OCI-LY7 (cell line): ENCODE measurements around the gene DRP2. TPM values are rescaled to one million over a fixed set of nuclear protein-coding genes. Genes with fewer than 3 reads are reported as not detected.
"Not testable (repeated sequence)": the region's sequence is repeated elsewhere in the genome, so short reads cannot be mapped to it uniquely, and the experiment has no call there.

ENCODE experiments used
- BruUV-seq: library from RNA; stranded (reverse); fragments of 400-500 nt; replicated peaks from 2 replicates; lab custom pipeline; 2021; lab: Mats Ljungman, UMichigan
- CTCF ChIA-PET: fragments of 300-600 bp; sonication (Branson Sonifier 250); formaldehyde crosslinking; loops from one replicate; lab custom pipeline; 2022; ENCODE audit warnings: antibody characterized with exemption; ENCODE audit not compliant: unreplicated experiment; lab: Charles Lee
- POLR2A ChIA-PET: fragments of 300-600 bp; sonication (Branson Sonifier 250); formaldehyde crosslinking; loops from one replicate; lab custom pipeline; 2022; ENCODE audit warnings: antibody characterized with exemption; lab: Charles Lee
- DNase-seq: peaks from one replicate; pipeline ENCODE4 v3.0.0-alpha.2; 2015; ENCODE audit warnings: low spot score
- H2AFZ ChIP-seq: fragments of 200-600 bp; sonication (generic), shearing (Covaris generic); 2 replicates; pipeline ENCODE4 v1.6.1; 2014; ENCODE audit warnings: mild to moderate bottlenecking, antibody characterized with exemption, low read length, moderate library complexity
- H3K27ac ChIP-seq: fragments of 200-600 bp; sonication (generic); 2 replicates; pipeline ENCODE4 v1.5.1; 2014; ENCODE audit warnings: mixed run types, low read depth, mild to moderate bottlenecking, moderate library complexity, low read length, inconsistent platforms; ENCODE audit not compliant: poor library complexity, severe bottlenecking
- H3K36me3 ChIP-seq: fragments of 200-600 bp; sonication (generic); 2 replicates; pipeline ENCODE4 v1.6.1; 2014; ENCODE audit warnings: mild to moderate bottlenecking, antibody characterized with exemption, low read length, moderate library complexity, mixed read lengths; ENCODE audit not compliant: insufficient read depth
- H3K4me1 ChIP-seq: fragments of 200-600 bp; sonication (generic); 2 replicates; pipeline ENCODE4 v1.5.1; 2014; ENCODE audit warnings: mild to moderate bottlenecking, low read length; ENCODE audit not compliant: insufficient read depth, poor library complexity, severe bottlenecking
- H3K4me2 ChIP-seq: fragments of 200-600 bp; sonication (generic); 2 replicates; pipeline ENCODE4 v1.6.1; 2014; ENCODE audit warnings: mild to moderate bottlenecking, low read length
- H3K4me3 ChIP-seq: fragments of 200-600 bp; sonication (generic); 2 replicates; pipeline ENCODE4 v1.5.1; 2014; ENCODE audit warnings: mild to moderate bottlenecking, low read depth, low read length; ENCODE audit not compliant: poor library complexity, severe bottlenecking
- H3K79me2 ChIP-seq: fragments of 200-600 bp; sonication (generic); 2 replicates; pipeline ENCODE4 v1.6.1; 2016; ENCODE audit warnings: low read depth, mild to moderate bottlenecking, low read length, moderate library complexity, mixed read lengths; ENCODE audit not compliant: insufficient read depth
- H3K9me2 ChIP-seq: fragments of 200-600 bp; sonication (generic); 2 replicates; pipeline ENCODE4 v1.6.1; 2016; ENCODE audit warnings: mild to moderate bottlenecking, low read length, mixed read lengths; ENCODE audit not compliant: insufficient read depth
- H3K9me3 ChIP-seq: fragments of 200-600 bp; sonication (generic); 2 replicates; pipeline ENCODE4 v1.6.1; 2014; ENCODE audit warnings: mild to moderate bottlenecking, mixed run types, low read length, mixed read lengths
- H4K20me1 ChIP-seq: fragments of 200-600 bp; sonication (generic); 2 replicates; pipeline ENCODE4 v1.6.1; 2014; ENCODE audit warnings: mild to moderate bottlenecking, antibody characterized with exemption, low read length, moderate library complexity, mixed read lengths; ENCODE audit not compliant: insufficient read depth
- EZH2phosphoT487 ChIP-seq: fragments of 200-600 bp; sonication (generic); IDR thresholded peaks from 2 replicates; pipeline ENCODE4 v1.6.1; 2018; ENCODE audit warnings: low read depth, borderline replicate concordance, mild to moderate bottlenecking, mixed run types, antibody characterized with exemption, low read length, moderate library complexity, mixed read lengths
- intact Hi-C: fragments of 100-400 bp; cut with micrococcal nuclease; formaldehyde crosslinking; loops from one replicate; pipeline ENCODE4 v1.10.0; 2022; ENCODE audit not compliant: unreplicated experiment
- total RNA-seq, 2 experiments: library from RNA; depleted of rRNA in 1 of 2; stranded (reverse); fragments of >200 nt in 1 of 2; shearing (Covaris generic) in 1 of 2; gene quantifications; 2 replicates each; pipeline ENCODE4 v1.2.3, GENCODE V29; 2014 to 2022
- TF ChIP-seq, protein P1 (sequence below): fragments of 200-600 bp; sonication (generic); conservative IDR thresholded peaks from 2 replicates; pipeline ENCODE4 v1.5.1; 2014; ENCODE audit warnings: mild to moderate bottlenecking, antibody characterized with exemption, low read length, moderate library complexity, mixed read lengths

Gene DRP2
- total RNA-seq, 2 experiments from 2014 or later, result 0.82 to 0.93 TPM

DNA sequence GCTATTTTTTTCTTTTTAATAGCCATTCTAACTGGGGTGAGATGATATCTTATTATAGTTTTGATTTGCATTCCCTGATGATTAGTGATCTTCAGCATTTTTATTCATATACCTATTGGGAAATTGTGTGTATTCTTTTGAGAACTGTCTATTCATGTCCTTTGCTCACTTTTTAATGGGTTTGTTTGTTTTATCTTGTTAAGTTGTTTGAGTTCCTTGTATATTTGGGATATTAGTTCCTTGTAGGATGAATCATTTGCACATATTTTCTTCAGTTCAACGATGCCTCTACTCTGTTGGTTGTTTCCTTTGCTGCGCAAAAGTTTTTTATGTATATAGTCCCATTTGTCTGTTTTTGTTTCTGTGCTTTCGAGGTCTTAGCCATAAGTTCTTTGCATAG, 43.1 kb upstream of the DRP2 start:
- TF ChIP-seq, protein P1, sequence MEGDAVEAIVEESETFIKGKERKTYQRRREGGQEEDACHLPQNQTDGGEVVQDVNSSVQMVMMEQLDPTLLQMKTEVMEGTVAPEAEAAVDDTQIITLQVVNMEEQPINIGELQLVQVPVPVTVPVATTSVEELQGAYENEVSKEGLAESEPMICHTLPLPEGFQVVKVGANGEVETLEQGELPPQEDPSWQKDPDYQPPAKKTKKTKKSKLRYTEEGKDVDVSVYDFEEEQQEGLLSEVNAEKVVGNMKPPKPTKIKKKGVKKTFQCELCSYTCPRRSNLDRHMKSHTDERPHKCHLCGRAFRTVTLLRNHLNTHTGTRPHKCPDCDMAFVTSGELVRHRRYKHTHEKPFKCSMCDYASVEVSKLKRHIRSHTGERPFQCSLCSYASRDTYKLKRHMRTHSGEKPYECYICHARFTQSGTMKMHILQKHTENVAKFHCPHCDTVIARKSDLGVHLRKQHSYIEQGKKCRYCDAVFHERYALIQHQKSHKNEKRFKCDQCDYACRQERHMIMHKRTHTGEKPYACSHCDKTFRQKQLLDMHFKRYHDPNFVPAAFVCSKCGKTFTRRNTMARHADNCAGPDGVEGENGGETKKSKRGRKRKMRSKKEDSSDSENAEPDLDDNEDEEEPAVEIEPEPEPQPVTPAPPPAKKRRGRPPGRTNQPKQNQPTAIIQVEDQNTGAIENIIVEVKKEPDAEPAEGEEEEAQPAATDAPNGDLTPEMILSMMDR, result no peak
- no peak for TF ChIP-seq EZH2phosphoT487
- CTCF ChIA-PET, result no interaction called here

DNA sequence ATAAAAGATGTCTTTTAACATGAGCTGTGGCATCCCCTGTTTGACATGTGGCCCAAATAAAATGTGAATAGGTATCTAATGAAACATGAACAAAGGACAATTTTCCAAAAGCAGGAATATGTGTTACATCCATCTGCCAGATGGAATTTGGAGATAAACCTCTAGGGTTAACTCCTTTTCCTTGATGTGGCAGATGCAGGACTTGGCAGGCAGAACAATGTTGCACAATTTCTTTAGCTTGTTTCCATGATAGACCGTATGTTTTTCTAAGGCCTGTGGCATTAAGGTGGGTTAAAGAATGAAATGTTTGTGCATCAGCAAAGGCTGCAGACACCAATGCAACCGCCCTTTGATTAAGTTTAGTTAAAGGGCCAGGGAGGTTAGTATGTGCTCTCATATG, 34.7 kb upstream of the DRP2 start:
- POLR2A ChIA-PET, result interaction anchor here (0.7 kb wide), 1 partner anchor 354 kb away, joined by 3 read pairs; no protein-coding TSS in a partner anchor
- CTCF ChIA-PET, result not testable (repeated sequence)

More for the DNA sequence above, 43.1 kb upstream of the DRP2 start:
- H3K4me3 ChIP-seq, result no peak overlapping the region
- no peaks in the 10 kb centered on the region for H3K4me1 ChIP-seq
- BruUV-seq, result no TSS peak
- H3K4me2 ChIP-seq, result no peak overlapping the region
- H2AFZ ChIP-seq, result no peak overlapping the region
- POLR2A ChIA-PET, result no interaction called here
- intact Hi-C loops, result no loop called here
- no peaks in the 10 kb centered on the region for H3K79me2 ChIP-seq
- H3K36me3 ChIP-seq, result no peaks in the 10 kb centered on the region
- no peaks in the 10 kb centered on the region for H4K20me1 ChIP-seq
- DNase-seq, result no peak
- no peaks in the 10 kb centered on the region for H3K9me3 ChIP-seq
- no peaks in the 10 kb centered on the region for H3K9me2 ChIP-seq
- no peak overlapping the region for H3K27ac ChIP-seq

DNA sequence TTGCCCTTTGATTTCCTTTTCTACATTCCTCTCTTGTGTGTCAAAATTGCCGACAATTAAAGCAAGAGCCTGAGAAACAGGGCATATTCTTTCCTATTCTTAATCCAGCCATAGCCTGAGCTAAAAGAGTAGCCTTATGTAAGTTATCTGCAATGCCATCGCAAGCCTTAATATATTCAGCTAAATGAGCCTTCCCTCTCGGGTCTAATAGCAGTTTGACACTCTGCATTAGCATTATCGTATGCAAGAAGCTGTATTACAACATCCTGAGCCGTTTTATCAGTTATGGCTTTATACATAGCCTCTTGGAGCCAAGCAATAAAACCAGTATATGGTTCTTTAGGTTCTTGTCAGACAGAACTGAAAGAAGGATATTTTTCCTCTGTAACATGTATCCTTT, 31.6 kb upstream of the DRP2 start:
- POLR2A ChIA-PET, result interaction anchor here (0.7 kb wide), 1 partner anchor 293 kb away, joined by 3 read pairs; no protein-coding TSS in a partner anchor
- CTCF ChIA-PET, H3K9me3 ChIP-seq, H4K20me1 ChIP-seq, H3K36me3 ChIP-seq, H3K79me2 ChIP-seq, H3K9me2 ChIP-seq, H3K4me2 ChIP-seq, intact Hi-C loops, H3K4me1 ChIP-seq, DNase-seq, BruUV-seq, H2AFZ ChIP-seq, H3K27ac ChIP-seq, H3K4me3 ChIP-seq: not testable (repeated sequence)

More for the DNA sequence above, 34.7 kb upstream of the DRP2 start:
- H3K9me3 ChIP-seq, intact Hi-C loops, H3K4me3 ChIP-seq, H3K4me2 ChIP-seq, H4K20me1 ChIP-seq, H3K27ac ChIP-seq, H2AFZ ChIP-seq, H3K4me1 ChIP-seq, H3K79me2 ChIP-seq, BruUV-seq, H3K36me3 ChIP-seq, DNase-seq, H3K9me2 ChIP-seq: not testable (repeated sequence)

DNA sequence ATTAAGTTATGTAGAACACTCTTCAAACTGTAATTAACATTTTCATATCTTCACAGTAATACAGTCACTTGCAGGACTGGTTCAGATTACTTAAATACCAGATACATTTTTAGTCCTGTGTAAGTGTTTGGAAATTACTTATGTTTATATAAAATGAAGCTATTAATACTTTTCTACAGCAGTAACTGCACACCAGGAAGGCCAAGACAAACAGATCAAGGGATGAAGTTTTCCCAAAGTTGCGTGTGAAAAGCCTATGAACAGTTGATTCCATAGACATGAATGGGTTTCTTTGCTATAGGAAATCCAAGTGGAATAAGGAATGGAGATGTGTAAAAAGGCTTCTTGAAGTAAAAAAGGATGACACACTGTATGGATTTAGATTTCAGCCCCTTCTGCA, 28.9 kb upstream of the DRP2 start:
- H2AFZ ChIP-seq, result no peak overlapping the region
- DNase-seq, result no peak
- intact Hi-C loops, result no loop called here
- no TSS peak for BruUV-seq
- TF ChIP-seq, protein P1, result no peak
- no peak for TF ChIP-seq EZH2phosphoT487
- H3K9me3 ChIP-seq, result no peaks in the 10 kb centered on the region
- no peak overlapping the region for H3K4me2 ChIP-seq
- H3K4me1 ChIP-seq, result no peaks in the 10 kb centered on the region
- H3K79me2 ChIP-seq, result no peaks in the 10 kb centered on the region
- H4K20me1 ChIP-seq, result no peaks in the 10 kb centered on the region
- ChIA-PET CTCF (no interaction called here), POLR2A (no interaction called here)
- H3K9me2 ChIP-seq, result no peaks in the 10 kb centered on the region
- no peak overlapping the region for H3K4me3 ChIP-seq
- no peak overlapping the region for H3K27ac ChIP-seq
- H3K36me3 ChIP-seq, result no peaks in the 10 kb centered on the region
